ENCODE results near the gene UNC5A.

Gene UNC5A

DNA sequence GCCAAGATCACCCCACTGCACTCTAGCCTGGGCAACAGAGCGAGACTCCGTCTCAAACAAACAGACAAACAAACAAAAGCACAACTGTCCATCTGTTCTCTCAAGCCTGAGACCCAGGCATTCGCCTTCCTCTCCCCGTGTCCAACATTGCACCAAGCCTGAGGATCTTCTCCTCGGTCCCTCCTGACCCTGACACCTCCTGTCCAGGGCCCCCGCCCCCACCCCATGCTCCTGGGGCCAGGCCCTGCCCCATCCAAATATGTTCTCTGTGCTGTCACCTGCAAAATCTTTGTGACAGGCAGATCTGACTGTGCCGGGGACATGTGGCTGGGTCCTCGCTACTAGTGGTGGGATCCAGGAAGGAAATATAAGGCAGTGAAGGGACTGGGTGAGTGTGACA is 33.4 kb upstream of the UNC5A start:
- no peaks in the 10 kb centered on the region for H3K36me3 Mint-ChIP-seq

DNA sequence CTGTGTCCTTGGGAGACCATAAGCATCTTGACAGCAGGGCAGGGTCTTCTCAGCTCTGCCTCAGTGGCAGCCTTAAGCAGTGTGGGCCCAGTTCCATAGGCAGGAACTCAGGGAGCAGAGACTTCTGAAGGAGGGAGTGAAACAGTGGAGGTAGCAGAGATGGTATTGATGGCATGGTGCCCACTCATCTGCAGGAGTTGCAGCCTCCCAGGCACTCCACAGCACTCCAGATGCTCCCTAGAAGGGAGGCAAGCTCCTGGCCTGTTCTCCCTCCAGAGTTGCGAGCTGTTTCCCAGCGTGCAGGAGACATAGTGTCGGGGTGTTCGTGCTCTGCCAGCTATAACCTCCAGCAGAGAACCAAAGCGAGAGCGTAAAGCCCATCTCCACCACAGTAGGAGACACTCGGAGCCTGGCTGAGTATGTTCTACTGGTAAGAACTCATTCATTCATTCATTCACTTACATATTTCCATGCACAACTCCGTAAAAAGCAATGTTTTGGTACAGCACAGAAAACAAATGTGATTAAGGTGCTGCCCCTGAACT is 31.4 kb upstream of the UNC5A start:
- peaks cover 11% of the 10 kb centered on the region for H3K27me3 Mint-ChIP-seq
- H3K4me3 Mint-ChIP-seq: no peak overlapping the region
- H3K27ac Mint-ChIP-seq: no peak overlapping the region
- no peaks in the 10 kb centered on the region for H3K9me3 Mint-ChIP-seq (ENCODE audit: low read depth)
- H3K4me1 Mint-ChIP-seq (ENCODE audit: low read depth): no peaks in the 10 kb centered on the region
- no peaks in the 10 kb centered on the region for H3K36me3 Mint-ChIP-seq

More for the DNA sequence above, 33.4 kb upstream of the UNC5A start:
- H3K9me3 Mint-ChIP-seq (ENCODE audit: low read depth): no peaks in the 10 kb centered on the region
- peaks cover 11% of the 10 kb centered on the region for H3K27me3 Mint-ChIP-seq
- H3K4me1 Mint-ChIP-seq (ENCODE audit: low read depth): no peaks in the 10 kb centered on the region
- H3K4me3 Mint-ChIP-seq: no peak overlapping the region
- no peak overlapping the region for H3K27ac Mint-ChIP-seq

DNA sequence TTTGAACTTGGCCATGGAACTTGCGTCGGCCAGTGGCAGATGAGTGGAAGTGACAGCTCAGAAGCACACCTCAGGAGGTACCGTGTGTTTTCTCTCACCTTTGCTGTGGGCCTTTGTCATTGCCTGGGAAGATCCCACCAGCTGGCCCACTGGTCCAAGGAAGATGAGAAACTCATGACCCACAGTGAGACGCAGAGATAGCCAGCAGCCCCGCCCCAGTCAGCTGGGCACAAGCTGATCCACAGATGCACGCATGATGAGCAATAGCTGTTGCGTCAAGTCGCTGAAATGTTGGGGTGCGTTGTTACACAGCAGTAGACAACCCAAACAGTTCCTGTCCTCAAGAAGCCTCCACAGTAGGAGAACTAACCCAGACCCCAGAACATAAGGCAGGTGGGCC is 30.8 kb upstream of the UNC5A start:
- peaks cover 12% of the 10 kb centered on the region for H3K27me3 Mint-ChIP-seq
- H3K9me3 Mint-ChIP-seq (ENCODE audit: low read depth): no peaks in the 10 kb centered on the region
- no peak overlapping the region for H3K27ac Mint-ChIP-seq
- H3K4me1 Mint-ChIP-seq (ENCODE audit: low read depth): no peaks in the 10 kb centered on the region
- H3K36me3 Mint-ChIP-seq: no peaks in the 10 kb centered on the region
- no peak overlapping the region for H3K4me3 Mint-ChIP-seq

DNA sequence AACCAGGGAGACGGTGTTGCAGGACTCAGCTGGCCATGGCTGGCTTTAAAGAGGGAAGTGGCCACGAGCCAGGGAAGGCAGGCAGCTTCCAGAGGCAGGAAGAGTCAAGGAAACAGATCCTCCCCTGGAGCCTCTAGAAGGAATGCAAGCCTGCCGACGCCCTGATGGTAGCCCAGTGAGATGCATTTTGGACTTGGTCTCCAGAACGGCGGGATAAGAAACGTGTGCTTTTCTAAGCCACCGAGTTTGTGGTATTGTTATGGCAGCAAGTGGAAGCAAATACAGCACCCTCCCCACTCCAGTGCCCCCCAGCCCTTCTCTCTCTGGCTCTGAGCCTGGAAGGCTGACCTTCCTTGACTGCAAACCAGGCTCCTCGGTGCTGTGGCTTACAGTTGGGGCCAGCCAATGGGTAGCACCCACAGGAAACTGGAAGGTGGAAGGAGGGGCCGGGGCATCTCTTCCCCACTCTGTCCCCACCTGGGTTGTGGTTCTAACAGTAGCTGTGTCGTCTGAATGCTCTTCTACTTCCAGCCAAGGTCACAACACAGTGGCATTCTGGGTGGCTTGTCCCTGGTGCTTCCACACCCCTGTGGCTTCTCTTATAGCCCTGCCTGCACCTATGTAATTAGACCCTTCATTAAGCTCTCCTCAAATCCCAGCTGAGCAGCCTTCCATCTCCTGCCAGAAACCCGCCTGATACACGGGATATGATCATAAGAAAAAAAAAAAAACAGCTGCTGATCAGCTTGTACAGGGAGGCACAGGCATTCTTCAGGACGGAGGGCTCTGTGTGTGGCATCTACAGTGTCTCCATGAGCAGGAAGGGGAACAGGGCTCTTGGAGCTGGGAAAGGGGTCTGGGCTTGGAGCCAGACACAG is 29.9 kb upstream of the UNC5A start:
- Mint-ChIP-seq H3K27ac (no peak overlapping the region), H3K27me3 (peaks cover 5% of the 10 kb centered on the region), H3K4me3 (no peak overlapping the region), H3K4me1 (ENCODE audit: low read depth) (no peaks in the 10 kb centered on the region), H3K9me3 (ENCODE audit: low read depth) (no peaks in the 10 kb centered on the region), H3K36me3 (no peaks in the 10 kb centered on the region)

DNA sequence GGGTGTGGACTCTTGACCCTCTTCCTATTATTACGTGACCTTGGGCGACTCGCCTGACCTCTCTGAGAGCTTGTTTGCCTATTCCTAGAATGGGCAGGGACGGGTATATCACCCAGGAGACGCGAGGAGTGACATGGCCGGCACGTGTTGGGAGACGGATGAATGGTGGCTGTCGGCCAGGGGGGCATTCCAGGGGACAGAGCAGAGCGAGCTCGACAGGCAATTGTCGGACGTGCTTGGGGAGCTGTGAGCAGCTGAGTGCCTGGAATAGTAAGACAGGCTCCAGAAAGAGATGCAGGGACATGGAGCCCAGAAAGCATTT is 29.3 kb upstream of the UNC5A start:
- Mint-ChIP-seq H3K4me1 (ENCODE audit: low read depth) (no peaks in the 10 kb centered on the region), H3K27me3 (peaks cover 5% of the 10 kb centered on the region), H3K9me3 (ENCODE audit: low read depth) (no peaks in the 10 kb centered on the region), H3K27ac (no peak overlapping the region), H3K4me3 (no peak overlapping the region), H3K36me3 (no peaks in the 10 kb centered on the region)

DNA sequence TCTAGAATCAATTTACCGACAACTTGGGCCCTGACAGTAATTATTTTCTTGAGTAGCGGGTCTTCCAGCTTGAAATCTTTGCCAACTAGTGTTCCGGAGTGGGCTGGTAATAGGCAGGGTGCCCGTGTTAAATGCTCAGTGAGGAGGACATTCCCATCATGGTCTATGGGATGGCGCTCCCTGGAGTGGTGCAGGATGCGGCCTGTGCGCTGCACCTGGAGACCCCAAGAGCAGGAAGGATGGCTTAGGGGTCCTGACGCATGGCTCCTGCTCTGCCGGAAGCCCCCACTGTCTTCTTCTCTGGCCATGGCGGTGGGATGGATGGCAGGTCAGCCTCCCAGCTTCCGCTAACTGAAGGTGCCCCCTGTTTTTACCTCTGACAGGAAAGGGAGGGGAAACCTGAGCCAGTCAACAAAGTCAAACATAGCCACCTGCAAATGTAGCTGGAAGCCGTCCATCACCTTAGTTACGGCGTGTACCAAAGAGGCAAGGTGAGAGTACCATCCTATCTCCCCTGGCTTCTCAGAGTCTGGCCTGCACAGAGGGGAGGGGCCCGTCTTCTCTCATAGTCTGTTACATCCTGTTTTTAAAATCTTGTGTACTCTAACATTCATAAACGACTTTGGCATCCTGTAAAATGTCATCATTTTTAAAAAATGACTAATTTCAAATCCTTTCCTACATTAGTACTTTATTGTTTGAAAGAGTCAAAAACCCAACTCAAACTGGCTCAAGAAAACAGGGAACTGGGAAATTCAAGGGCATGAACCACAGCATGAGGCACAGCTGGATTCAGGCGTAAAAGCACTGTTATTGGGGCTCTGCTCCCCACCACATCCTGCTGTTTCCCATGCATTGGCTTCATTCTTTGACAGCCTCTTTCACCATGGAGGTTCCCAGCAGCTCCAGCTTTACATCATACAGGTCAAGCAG is 28.5 kb upstream of the UNC5A start:
- H3K27ac Mint-ChIP-seq: no peak overlapping the region
- H3K27me3 Mint-ChIP-seq: peaks cover 9% of the 10 kb centered on the region
- H3K36me3 Mint-ChIP-seq: no peaks in the 10 kb centered on the region
- no peak overlapping the region for H3K4me3 Mint-ChIP-seq
- no peaks in the 10 kb centered on the region for H3K4me1 Mint-ChIP-seq (ENCODE audit: low read depth)
- no peaks in the 10 kb centered on the region for H3K9me3 Mint-ChIP-seq (ENCODE audit: low read depth)

DNA sequence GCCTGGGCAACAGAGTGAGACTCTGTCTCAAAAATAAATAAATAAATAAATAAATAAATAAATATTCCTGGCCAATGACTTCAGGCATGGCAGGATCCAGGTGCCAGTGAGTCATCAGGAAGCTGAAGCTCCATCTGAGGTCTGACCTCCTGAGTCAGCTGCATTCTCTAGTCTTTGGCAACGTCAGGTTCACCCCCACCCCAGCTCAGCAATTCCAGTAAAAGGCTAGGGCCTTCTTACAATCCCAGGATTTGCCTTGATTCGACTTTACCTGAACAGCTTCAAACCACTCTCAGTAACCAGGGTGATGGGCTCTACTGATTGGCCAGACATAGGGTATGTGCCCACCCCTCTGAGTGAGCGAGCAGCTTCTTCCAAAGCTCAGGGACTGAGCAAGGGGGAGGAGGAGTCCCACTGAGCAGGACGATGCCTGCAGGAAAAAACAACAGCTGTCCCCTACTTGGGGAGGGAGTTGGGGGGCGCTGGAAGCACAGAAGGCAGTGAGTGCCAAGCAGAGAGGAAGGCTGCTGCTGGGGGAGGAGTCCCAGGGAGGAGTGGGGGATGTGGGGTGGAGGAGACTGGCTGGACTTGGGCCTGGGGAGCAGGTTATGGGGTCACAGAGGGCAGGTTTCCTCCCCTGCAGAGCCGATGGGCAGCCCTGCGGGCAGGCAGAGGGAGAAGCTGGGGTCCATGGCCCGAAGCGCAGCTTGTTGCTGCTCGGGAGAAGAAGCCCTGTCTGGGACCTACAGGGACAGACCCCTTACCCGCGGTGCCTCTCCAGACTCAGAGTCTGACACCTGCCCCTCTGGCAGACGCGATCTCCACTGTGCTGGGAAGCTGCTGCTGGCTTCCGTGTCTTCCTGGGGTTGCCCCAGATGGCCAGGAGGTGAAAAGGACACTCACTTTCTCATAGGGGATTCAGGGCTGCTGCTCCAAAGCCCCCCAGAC is 25.9 kb upstream of the UNC5A start:
- Mint-ChIP-seq H3K4me1 (ENCODE audit: low read depth) (no peaks in the 10 kb centered on the region), H3K27me3 (peaks cover 20% of the 10 kb centered on the region), H3K27ac (no peak overlapping the region), H3K9me3 (ENCODE audit: low read depth) (no peaks in the 10 kb centered on the region), H3K36me3 (no peaks in the 10 kb centered on the region), H3K4me3 (no peak overlapping the region)

DNA sequence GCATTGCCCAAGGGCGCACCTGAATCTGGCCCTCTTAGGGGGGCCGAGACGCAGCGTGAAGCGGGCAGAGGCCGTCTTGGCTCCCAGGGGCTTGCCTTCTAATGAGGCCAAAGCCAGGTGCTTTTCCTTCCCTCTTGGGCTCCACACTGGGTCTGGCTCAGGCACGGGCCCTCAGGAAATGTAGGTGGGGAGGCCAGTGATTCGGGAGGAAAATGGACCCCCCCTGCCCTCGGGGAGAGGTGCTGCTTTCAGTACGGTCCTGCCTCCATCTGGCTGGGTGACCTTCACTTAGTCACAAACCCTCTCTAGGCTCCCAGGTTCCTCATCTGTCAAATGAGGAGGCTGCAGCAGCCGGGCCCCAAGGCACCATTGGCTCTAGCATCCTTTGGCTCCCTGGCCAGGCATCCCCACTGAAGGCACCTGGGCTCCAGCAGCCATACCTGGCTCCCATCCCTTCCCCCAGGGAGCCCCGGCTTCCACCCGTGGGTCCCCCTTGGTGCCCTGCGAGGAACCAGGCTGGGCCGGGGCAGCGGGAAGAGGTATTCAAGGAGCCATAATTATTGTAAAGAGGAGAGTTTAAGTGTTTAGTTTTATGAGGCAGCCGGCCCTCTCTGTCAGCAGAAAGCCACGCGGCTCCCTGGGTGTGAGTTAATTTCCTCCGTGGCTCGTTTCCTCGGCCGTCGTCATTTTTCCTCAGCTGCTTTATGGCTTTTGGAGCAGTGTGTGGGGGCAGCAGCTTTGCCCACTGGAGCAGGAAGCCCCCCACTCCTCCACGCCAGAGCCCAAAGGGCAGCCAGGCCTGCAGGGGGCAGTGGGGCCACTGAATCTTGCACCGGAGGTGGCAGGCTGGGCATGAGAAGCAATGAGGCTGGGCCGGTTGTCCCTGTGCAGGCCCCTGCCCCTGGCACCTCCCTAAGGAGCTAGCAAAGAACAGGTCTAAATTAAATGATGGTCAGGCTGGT is 24.9 kb upstream of the UNC5A start:
- Mint-ChIP-seq H3K9me3 (ENCODE audit: low read depth) (no peaks in the 10 kb centered on the region), H3K27me3 (peaks cover 22% of the 10 kb centered on the region), H3K27ac (no peak overlapping the region), H3K4me3 (no peak overlapping the region), H3K4me1 (ENCODE audit: low read depth) (no peaks in the 10 kb centered on the region), H3K36me3 (no peaks in the 10 kb centered on the region)

DNA sequence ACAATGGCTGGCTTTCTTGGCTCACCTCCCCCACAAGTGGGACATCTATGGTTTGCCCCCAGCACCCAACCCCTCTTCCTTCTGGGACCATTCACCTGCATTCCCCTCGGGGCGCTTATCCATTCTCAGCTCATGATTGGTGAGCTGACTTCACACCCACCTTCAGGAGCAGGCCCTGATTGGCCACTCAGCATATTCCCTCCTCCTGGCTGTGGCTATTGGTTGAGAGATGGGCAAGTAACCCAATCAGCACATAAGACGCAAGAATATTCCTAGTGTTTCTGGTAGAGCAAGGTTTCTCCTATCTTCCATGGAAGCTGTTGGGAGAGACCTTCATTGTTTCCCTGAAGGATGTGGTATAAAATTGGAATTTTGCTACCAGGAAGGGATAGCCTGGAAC is 22.7 kb upstream of the UNC5A start:
- Mint-ChIP-seq H3K27ac (no peak overlapping the region), H3K27me3 (peaks cover 22% of the 10 kb centered on the region), H3K36me3 (no peaks in the 10 kb centered on the region), H3K9me3 (ENCODE audit: low read depth) (no peaks in the 10 kb centered on the region), H3K4me1 (ENCODE audit: low read depth) (no peaks in the 10 kb centered on the region), H3K4me3 (no peak overlapping the region)

DNA sequence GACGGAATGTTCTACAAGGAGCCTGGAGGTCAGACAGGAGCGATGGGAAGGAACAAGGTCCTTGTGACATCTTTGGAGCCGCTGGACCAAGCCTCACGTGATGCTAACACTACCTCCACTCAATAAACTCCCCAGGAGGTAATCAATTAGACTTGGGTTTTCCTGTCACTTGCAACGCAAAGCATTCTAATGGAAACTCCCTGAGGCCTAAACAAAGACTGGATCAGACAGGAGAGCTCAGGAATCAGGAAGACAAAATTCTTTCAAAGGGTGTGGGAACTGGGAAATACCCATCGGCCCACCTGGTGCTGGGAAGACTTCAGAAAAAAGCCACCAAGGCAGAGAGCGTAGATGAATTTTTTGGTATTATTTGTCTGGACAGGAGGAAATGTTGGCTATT is 22.3 kb upstream of the UNC5A start:
- Mint-ChIP-seq H3K4me3 (no peak overlapping the region), H3K27ac (no peak overlapping the region), H3K27me3 (peaks cover 22% of the 10 kb centered on the region), H3K36me3 (no peaks in the 10 kb centered on the region), H3K4me1 (ENCODE audit: low read depth) (no peaks in the 10 kb centered on the region), H3K9me3 (ENCODE audit: low read depth) (no peaks in the 10 kb centered on the region)

DNA sequence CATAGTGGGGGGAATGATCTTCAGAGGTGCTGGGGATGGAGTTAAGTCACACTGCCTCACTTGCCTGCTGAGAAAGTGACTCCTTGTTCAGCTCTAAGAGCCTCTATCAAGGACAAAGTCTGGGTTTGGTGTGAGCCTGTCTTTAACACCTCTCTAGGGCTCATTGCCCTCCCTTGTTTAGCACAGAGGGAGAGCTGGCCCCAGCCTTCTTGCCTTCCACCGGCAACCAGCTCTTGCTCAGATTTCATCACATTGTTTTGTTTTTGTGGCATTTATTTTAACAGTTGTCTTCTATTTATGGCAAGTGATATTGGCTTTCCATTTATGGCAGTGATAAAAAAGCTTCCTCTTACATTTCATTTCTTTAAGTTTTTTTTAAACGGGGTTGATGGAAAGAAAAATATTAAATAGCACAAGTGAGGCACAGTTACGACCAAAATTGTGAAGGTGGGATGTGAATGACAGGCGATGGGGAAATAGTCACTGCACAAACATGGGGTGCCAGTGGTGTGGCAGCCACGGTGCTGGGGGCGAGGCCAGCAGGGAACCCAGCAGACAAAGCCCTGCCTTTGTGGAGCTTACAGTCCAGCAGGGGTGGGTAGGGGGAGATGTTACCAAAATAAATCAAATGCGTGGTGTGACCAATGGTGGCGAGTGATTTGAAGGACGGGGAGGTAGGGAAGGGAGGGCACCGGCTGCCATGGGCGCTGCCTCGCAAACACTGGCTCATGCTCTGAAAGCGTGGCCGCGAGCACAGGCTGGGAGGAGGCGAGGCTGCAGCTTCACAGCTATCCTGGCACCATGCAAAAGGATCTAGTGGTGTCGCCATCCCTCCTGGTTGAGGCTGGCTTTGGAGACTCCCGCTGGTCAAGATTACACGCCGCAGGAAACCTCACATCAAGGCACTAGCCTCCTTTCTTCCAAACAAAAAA is 21.2 kb upstream of the UNC5A start:
- Mint-ChIP-seq H3K27me3 (peaks cover 26% of the 10 kb centered on the region), H3K36me3 (no peaks in the 10 kb centered on the region), H3K4me1 (ENCODE audit: low read depth) (no peaks in the 10 kb centered on the region), H3K9me3 (ENCODE audit: low read depth) (no peaks in the 10 kb centered on the region), H3K4me3 (no peak overlapping the region), H3K27ac (no peak overlapping the region)

DNA sequence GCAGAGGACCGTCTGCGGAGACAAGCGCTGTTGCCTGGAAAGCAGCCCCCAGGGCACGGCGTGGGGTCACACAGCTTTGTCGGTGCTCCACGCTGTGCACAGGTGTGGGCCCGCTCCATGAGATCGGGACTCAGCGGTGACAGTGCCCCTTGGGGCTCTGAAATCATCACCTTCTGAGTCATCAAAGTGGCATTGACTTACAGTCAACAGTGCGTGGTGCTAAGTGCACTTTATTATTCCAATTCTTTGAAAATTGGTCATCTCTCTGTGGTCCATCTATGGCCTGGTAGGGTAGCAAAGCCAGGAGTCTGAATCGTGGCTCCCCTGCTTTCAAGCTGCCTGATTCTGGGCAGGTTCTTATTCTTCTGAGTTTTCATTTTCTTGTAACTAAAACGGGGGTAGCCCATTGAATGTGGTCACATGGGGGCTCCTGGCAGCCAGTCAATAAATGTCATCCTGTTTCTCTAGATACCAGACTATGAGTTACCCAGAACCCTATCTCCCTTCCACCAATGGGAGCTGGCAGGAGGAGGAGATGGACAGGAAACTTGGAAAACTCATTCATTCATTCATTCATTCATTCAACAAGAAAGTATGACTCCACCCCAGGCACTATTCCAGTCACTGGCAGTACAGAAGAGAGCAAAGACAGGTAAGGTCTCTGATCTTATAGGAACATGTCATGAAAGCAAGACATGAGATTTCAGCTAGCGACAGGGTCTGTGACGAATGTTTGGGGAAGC is 20.3 kb upstream of the UNC5A start:
- Mint-ChIP-seq H3K4me3 (no peak overlapping the region), H3K9me3 (ENCODE audit: low read depth) (no peaks in the 10 kb centered on the region), H3K36me3 (no peaks in the 10 kb centered on the region), H3K27ac (no peak overlapping the region), H3K4me1 (ENCODE audit: low read depth) (no peaks in the 10 kb centered on the region), H3K27me3 (peaks cover 26% of the 10 kb centered on the region)
